ENCODE results near the gene RFK. TPM values are rescaled to one million over a fixed set of nuclear protein-coding genes. Genes with fewer than 3 reads are reported as not detected.

RFK gene
- total RNA-seq, 1 experiment from 2014 or later = 12.4 TPM

DNA sequence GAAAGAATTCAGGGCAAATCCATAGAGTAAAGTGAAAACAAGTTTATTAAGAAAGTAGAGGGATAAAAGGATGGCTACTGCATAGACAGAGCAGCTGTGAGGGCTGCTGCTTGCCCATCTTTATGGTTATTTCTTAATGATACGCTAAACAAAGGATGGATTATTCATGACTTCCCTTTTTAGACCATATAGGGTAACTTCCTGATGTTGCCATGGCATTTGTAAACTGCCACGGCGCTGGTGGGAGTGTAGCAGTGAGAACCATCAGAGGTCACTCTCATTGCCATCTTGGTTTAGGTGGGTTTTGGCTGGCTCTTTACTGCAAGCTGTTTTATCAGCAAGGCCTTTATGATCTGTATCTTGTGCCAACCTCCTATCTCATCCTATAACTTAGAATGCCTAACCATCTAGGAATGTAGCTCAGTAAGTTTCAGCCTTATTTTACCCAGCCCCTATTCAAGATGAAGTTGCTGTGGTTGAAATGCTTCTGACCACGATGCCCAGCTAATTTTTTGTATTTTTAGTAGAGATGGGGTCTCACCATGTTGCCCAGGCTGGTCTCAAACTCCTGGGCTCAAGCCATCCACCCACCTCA is 42.1 kb downstream of the RFK start:
- no peaks in the 10 kb centered on the region for H3K4me1 ChIP-seq
- no TSS peak for BruUV-seq (replicated peaks)
- no peaks in the 10 kb centered on the region for H3K9me3 ChIP-seq
- no peak overlapping the region for H3K4me3 ChIP-seq (ENCODE audit: low read depth, low read length)
- no peak overlapping the region for H3K27ac Mint-ChIP-seq (ENCODE audit: unreplicated experiment)
- no peak for DNase-seq
- intact Hi-C loops (cut with micrococcal nuclease; ENCODE audit: unreplicated experiment) = no loop called here
- H3K36me3 ChIP-seq (ENCODE audit: control insufficient read depth, insufficient read depth, low read length) = no peaks in the 10 kb centered on the region
- no peaks in the 10 kb centered on the region for H3K9me3 Mint-ChIP-seq (ENCODE audit: unreplicated experiment)
- H3K27me3 Mint-ChIP-seq (ENCODE audit: insufficient read depth, unreplicated experiment) = no peaks in the 10 kb centered on the region
- ChIA-PET POLR2A (no interaction called here), CTCF (no interaction called here)
- TF ChIP-seq, protein P1, sequence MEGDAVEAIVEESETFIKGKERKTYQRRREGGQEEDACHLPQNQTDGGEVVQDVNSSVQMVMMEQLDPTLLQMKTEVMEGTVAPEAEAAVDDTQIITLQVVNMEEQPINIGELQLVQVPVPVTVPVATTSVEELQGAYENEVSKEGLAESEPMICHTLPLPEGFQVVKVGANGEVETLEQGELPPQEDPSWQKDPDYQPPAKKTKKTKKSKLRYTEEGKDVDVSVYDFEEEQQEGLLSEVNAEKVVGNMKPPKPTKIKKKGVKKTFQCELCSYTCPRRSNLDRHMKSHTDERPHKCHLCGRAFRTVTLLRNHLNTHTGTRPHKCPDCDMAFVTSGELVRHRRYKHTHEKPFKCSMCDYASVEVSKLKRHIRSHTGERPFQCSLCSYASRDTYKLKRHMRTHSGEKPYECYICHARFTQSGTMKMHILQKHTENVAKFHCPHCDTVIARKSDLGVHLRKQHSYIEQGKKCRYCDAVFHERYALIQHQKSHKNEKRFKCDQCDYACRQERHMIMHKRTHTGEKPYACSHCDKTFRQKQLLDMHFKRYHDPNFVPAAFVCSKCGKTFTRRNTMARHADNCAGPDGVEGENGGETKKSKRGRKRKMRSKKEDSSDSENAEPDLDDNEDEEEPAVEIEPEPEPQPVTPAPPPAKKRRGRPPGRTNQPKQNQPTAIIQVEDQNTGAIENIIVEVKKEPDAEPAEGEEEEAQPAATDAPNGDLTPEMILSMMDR (IDR thresholded peaks at IDR 0.05; ENCODE audit: insufficient read depth in 1 of 2, low read depth in 1 of 2, low read length in 1 of 2, severe bottlenecking in 1 of 2, unreplicated experiment in 1 of 2) = no peak
- H3K36me3 Mint-ChIP-seq (ENCODE audit: insufficient read depth, unreplicated experiment) = no peaks in the 10 kb centered on the region
- no peaks in the 10 kb centered on the region for H3K27me3 ChIP-seq (replicated peaks; ENCODE audit: control insufficient read depth, insufficient read depth, low read length)
- H3K4me3 Mint-ChIP-seq (ENCODE audit: unreplicated experiment) = no peak overlapping the region
- no peaks in the 10 kb centered on the region for H3K4me1 Mint-ChIP-seq (ENCODE audit: low read depth, unreplicated experiment)

DNA sequence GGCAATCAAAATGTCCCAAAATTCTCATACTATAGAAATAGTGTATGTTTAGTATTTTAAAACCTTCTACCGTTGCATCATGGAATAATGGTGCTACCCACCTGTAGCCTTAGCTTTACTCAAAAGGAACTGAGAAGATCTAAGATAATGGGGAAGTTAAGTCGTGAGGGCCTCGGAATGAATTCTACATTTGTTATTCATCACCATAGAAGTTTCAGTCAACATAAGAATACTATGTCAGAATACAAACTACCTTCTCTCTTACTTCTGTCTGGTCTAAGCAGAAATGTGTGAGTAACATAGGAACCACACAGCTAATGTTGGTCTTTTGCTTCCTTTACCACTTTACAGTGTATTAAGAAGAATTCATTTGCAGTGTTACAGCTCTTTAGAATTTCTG is 43.2 kb downstream of the RFK start:
- Mint-ChIP-seq H3K36me3 (ENCODE audit: insufficient read depth, unreplicated experiment) (no peaks in the 10 kb centered on the region), H3K27me3 (ENCODE audit: insufficient read depth, unreplicated experiment) (no peaks in the 10 kb centered on the region), H3K27ac (ENCODE audit: unreplicated experiment) (no peak overlapping the region), H3K4me1 (ENCODE audit: low read depth, unreplicated experiment) (no peaks in the 10 kb centered on the region), H3K4me3 (ENCODE audit: unreplicated experiment) (no peak overlapping the region), H3K9me3 (ENCODE audit: unreplicated experiment) (no peaks in the 10 kb centered on the region)
- no peak for DNase-seq
- ChIA-PET POLR2A (no interaction called here), CTCF (no interaction called here)
- no peak overlapping the region for H3K4me3 ChIP-seq (ENCODE audit: low read depth, low read length)
- no TSS peak for BruUV-seq (replicated peaks)
- no peaks in the 10 kb centered on the region for H3K27me3 ChIP-seq (replicated peaks; ENCODE audit: control insufficient read depth, insufficient read depth, low read length)
- intact Hi-C loops (cut with micrococcal nuclease; ENCODE audit: unreplicated experiment) = no loop called here
- H3K36me3 ChIP-seq (ENCODE audit: control insufficient read depth, insufficient read depth, low read length) = no peaks in the 10 kb centered on the region
- no peaks in the 10 kb centered on the region for H3K4me1 ChIP-seq
- H3K9me3 ChIP-seq = no peaks in the 10 kb centered on the region
- TF ChIP-seq, protein P1 (IDR thresholded peaks at IDR 0.05; ENCODE audit: insufficient read depth in 1 of 2, low read depth in 1 of 2, low read length in 1 of 2, severe bottlenecking in 1 of 2, unreplicated experiment in 1 of 2) = no peak

DNA sequence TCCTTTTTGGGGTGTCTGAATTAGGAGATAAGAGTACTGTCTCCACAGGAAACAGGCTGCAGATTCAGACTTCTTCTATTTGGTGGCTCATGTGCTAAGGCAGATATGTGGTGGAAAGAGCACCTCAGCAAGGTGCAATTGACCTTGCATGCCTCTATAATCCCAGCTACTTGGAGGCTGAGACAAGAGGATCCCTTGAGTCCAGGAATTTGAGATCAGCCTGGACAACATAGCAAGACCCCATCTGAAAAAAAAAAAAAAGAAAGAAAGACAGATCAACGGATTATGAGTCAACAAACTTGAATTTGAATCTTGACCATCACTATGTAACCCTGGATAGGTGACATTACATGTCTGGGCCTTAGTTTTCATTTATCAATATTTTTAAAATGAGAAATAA is 44.4 kb downstream of the RFK start:
- intact Hi-C loops (cut with micrococcal nuclease; ENCODE audit: unreplicated experiment) = no loop called here
- BruUV-seq (replicated peaks) = no TSS peak
- POLR2A ChIA-PET = no interaction called here
- Histone ChIP-seq H3K4me1 (no peaks in the 10 kb centered on the region), H3K9me3 (no peaks in the 10 kb centered on the region), H3K4me3 (ENCODE audit: low read depth, low read length) (no peak overlapping the region), H3K36me3 (ENCODE audit: control insufficient read depth, insufficient read depth, low read length) (no peaks in the 10 kb centered on the region), H3K27me3 (replicated peaks; ENCODE audit: control insufficient read depth, insufficient read depth, low read length) (no peaks in the 10 kb centered on the region)
- no peaks in the 10 kb centered on the region for H3K4me1 Mint-ChIP-seq (ENCODE audit: low read depth, unreplicated experiment)
- H3K27ac Mint-ChIP-seq (ENCODE audit: unreplicated experiment) = no peak overlapping the region
- no peaks in the 10 kb centered on the region for H3K9me3 Mint-ChIP-seq (ENCODE audit: unreplicated experiment)
- H3K27me3 Mint-ChIP-seq (ENCODE audit: insufficient read depth, unreplicated experiment) = no peaks in the 10 kb centered on the region
- DNase-seq = no peak
- no peaks in the 10 kb centered on the region for H3K36me3 Mint-ChIP-seq (ENCODE audit: insufficient read depth, unreplicated experiment)
- TF ChIP-seq, protein P1 (IDR thresholded peaks at IDR 0.05; ENCODE audit: insufficient read depth in 1 of 2, low read depth in 1 of 2, low read length in 1 of 2, severe bottlenecking in 1 of 2, unreplicated experiment in 1 of 2) = no peak
- CTCF ChIA-PET = no interaction called here
- no peak overlapping the region for H3K4me3 Mint-ChIP-seq (ENCODE audit: unreplicated experiment)

Data from Caco-2 (cell line).